GM10266 (cell line): ENCODE measurements around the gene ZNF765.
A peak's percentile ranks its signal among the peaks of the same experiment; 100 is the strongest.
"Not testable (repeated sequence)": the region's sequence is repeated elsewhere in the genome, so short reads cannot be mapped to it uniquely, and the experiment has no call there.

Source experiments
- DNase-seq: peaks from one replicate; pipeline ENCODE4 v3.0.0; 2012; ENCODE audit errors: extremely low spot score
- CTCF ChIP-seq: IDR thresholded peaks from 2 replicates; pipeline ENCODE4 v1.5.1; 2012; ENCODE audit warnings: mild to moderate bottlenecking, low read depth; ENCODE audit not compliant: control insufficient read depth, insufficient read depth; ENCODE audit errors: missing control alignments

Gene ZNF765

DNA sequence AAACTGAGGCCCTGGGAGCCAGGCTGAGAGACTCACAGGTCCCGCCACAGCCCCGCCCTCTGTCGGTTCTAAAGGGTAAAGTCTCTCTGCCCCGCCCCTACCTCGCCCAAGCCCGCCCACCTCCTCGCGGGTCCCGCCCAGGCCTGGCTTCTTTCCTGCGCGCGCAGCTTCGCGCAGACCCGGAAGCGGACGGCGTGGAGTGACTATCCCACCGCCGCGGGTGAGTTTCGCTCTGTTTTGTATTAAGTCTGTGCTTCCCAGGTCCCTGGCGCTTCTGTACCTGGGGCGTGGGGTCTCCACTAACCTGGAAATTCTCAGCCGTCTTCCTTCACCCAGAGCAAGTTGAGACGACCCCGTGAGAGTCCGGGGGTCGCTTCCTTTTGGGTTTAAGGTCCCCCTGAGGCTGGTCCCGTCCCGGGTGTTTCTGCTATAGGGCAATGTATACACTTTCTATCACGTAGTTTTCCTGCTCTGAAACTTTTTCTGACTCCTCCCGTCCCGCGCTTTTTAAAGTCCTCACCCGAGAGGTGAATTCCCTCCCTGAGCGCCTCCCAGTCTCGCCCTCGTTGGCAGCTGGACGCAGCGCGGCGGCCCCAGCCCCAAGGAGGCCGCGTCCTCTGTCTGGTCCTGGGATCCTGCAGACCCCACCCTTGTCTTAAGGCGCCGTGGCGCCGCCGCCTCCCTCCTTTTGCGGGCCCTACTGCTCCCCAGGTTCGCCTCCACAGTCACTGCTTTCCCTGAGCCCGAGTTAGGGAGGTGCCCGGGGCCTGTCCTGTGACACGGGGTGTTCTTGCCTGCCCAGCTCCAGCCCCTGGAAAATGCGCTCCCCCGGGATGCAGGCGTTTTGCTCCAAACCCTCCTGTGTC lies at the start of gene ZNF765:
ZNF765 (plus strand) TSS at position 176 of the 866 bp plus-strand sequence. CDS start 2,867 bp downstream, outside the sequence.
- DNase-seq: peak; percentile 92
- peak; percentile 35 for TF ChIP-seq CTCF

- DNase-seq: no peak
- no peak for TF ChIP-seq CTCF
Observed at GRCh38 chr19:53355739-53356138, 39.2 kb upstream of the ZNF765 start.

DNA sequence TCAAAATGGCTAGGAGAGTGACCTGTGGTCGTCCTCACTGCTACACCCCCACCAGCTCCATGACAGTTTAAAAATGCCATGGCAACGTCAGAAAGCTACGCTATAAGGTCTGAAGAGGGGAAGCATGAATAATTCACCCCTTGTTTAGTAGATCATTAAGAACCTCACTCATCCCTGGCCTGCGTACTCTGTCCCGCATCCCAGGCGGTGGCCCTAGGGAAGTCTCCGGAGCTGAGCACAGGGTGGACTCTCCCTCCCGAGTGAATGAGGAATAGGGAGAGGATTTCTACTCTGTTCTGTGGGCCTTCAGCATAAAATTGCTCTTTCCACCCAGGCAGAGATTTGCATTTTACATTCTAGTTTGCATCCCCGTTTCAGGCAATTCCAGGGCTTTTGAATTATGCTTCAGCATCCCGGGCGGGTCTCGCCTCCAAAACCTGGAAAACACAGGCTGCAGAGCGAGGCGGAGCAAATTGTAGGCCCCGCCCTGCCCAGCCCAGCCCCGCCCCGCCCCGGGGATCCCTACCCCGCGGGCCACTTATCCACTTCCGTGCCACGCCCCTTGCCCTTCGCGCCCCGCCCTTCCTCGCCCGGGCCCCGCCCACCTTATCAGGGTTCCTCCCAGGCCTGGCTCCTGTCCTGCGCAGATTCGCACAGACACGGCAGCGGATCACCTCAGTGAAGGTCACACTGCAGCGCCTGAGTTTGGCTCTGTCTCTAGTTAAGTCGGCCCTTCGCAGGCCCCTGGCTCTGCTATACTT lies 36.9 kb upstream of the ZNF765 start:
- DNase-seq: no peak

DNA sequence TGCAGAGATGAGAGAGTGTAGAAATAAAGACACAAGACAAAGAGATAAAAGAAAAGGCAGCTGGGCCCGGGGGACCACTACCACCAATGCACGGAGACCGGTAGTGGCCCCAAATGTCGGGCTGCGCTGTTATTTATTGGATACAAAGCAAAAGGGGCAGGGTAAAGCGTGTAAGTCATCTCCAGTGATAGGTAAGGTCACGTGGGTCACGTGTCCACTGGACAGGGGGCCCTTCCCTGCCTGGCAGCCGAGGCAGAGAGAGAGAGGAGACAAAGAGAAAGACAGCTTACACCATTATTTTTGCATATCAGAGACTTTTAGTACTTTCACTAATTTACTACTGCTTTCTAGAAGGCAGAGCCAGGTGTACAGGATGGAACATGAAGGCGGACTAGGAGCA lies 34.9 kb upstream of the ZNF765 start:
- DNase-seq: not testable (repeated sequence)

More for the DNA sequence above, 36.9 kb upstream of the ZNF765 start:
- no peak for TF ChIP-seq CTCF

DNA sequence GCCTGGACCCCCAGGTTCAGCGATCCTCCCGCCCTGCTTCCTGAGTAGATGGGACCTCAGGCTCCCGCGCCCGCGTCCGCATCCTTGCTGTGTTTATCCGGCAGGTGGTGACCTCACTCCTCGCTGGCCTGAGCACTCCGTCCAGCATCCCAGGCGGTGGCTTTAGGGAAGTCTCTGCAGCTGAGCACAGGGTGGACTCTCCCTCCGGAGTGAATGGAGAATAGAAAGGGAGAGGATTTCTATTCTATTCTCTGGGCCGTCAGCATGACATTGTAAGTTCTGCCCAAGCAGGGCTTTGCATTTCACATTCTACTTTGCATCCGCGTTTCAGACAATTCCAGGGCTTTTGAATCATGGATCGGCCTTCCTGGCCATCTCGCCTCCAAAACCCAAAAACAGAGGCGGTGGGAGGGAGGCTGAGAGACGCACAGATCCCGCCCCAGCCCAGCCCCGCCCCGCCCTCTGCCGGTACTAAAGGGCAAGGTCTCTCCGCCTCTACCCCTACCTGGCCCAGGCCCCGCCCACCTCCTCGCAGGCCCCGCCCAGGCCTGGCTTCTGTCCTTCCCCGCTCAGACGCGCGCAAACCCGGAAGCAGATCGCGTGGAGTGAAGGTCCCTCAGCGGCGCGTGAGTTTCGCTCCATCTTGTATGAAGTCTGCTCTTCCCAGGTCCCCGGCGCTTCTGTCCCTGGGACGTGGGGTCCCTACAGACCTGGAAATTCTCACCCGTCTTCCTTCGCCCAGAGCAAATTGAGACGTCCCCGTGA lies 29.6 kb upstream of the ZNF765 start, which contains the start of gene ZNF525:
ZNF525 (plus strand) TSS at position 572 of the 765 bp plus-strand sequence. CDS start 6,577 bp downstream, outside the sequence.
- peak; percentile 5 for TF ChIP-seq CTCF
- peak; percentile 94 for DNase-seq

DNA sequence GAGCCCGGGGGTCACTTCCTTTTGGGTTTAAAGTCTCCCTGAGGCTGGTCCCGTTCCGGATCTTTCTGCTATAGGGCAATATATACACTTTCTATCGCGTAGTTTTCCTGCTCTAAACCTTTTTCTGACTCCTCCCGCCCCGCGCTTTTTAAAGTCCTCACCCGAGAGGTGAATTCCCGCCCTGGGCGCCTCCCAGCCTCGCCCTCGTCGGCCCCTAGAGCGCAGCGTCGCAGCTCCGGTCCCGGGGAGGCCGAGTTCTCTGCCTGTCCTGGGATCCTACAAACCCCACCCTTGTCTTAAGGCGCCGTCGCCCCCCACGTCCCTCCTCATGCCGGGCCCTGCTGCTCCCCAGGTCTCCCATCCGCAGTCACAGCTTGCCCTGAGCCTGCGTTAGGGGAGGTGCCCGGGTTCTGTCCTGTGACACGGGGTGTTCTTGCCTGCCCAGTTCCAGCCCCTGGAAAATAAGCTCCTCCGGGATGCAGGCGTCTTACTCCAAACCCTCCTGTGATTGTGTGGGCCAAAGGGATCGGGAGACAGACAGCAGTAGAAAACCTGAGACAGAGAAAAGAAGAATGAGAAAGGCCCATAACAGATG lies 29.0 kb upstream of the ZNF765 start:
- DNase-seq: no peak
- TF ChIP-seq CTCF: no peak

GRCh38 chr19:53372196-53372595 lies 22.8 kb upstream of the ZNF765 start:
- no peak for DNase-seq
- TF ChIP-seq CTCF: no peak
